Measurements from ENCODE around the gene RFLNA.
"Not testable (repeated sequence)": the region's sequence is repeated elsewhere in the genome, so short reads cannot be mapped to it uniquely, and the experiment has no call there.

Gene RFLNA

DNA sequence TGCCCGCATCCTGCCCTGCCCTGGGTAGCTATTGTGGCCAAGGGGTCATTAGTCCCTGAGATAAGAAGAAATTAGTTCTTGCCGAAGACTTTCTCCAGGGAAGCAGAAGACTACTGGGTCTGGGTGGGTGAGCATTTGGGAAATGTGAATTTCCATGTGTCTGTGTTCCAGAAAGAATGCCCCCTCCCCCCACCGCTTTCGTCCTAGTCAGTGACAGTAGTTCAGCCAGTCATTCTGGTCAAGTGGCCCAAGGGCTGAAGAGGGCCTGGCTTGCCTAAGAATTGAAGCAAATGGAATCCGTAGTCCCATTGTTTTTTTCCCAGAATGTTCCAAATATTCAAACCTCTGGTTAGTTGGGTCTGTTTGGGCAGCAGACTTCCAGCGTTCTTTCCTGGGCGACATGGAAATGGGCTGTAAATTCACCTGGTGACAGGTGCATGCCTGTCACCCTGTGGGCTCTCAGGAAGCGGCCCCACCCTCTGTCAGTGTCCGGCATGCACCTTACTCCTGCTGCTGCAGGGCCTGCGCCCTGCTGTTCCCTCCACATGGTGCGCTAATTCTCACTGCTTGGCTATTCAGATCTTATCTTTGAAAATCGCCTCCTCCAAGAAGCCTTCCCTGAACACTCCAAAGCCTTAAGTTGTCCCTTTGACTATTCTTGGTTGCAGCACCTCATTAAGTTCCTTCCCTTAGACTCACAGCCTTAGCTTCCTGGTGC is 1.4 kb upstream of the RFLNA start:
- intact Hi-C loops (cut with micrococcal nuclease) = no loop called here
- H3K9me3 Mint-ChIP-seq = no peaks in the 10 kb centered on the region
- H3K36me3 Mint-ChIP-seq (ENCODE audit: low read depth) = no peaks in the 10 kb centered on the region
- peaks cover 21% of the 10 kb centered on the region for H3K4me1 Mint-ChIP-seq (ENCODE audit: low read depth)
- no peak overlapping the region for H3K27ac Mint-ChIP-seq
- H3K27me3 Mint-ChIP-seq = peaks cover 62% of the 10 kb centered on the region
- no peak overlapping the region for H3K4me3 Mint-ChIP-seq

DNA sequence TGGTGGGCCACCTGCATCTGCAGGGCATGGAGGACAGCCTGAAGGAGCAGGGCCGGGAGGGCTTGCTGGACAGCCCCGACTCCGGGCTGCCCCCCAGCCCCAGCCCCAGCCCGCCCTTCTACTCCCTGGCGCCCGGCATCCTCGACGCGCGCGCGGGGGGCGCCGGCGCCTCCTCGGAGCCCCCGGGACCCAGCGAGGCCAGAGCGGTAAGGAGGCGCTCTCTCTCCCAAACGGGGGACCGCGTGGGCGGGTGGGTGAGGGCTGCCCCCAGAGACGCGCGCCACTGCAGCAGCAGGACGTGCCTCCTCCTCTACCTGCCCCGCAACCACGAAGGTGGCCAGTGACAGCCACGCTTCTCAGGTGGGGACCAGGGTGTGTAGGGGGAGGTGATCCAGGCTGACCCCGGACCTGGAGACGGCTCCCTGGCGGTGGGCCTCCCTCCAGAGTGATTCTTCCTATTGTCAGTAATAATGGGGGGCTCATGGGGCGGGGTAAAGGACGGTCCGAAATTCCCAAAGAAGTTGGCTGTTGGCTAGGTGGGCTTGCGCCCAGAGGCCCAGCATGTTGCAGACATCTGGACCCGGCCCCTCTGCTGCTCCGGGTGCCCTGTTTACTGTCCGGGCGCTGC is 652 bp downstream of the RFLNA start:
- peaks cover 70% of the 10 kb centered on the region for H3K27me3 Mint-ChIP-seq
- peaks cover 11% of the 10 kb centered on the region for H3K4me1 Mint-ChIP-seq (ENCODE audit: low read depth)
- no peaks in the 10 kb centered on the region for H3K9me3 Mint-ChIP-seq
- no peak overlapping the region for H3K4me3 Mint-ChIP-seq
- no peak overlapping the region for H3K27ac Mint-ChIP-seq
- no peaks in the 10 kb centered on the region for H3K36me3 Mint-ChIP-seq (ENCODE audit: low read depth)
- intact Hi-C loops (cut with micrococcal nuclease) = no loop called here

DNA sequence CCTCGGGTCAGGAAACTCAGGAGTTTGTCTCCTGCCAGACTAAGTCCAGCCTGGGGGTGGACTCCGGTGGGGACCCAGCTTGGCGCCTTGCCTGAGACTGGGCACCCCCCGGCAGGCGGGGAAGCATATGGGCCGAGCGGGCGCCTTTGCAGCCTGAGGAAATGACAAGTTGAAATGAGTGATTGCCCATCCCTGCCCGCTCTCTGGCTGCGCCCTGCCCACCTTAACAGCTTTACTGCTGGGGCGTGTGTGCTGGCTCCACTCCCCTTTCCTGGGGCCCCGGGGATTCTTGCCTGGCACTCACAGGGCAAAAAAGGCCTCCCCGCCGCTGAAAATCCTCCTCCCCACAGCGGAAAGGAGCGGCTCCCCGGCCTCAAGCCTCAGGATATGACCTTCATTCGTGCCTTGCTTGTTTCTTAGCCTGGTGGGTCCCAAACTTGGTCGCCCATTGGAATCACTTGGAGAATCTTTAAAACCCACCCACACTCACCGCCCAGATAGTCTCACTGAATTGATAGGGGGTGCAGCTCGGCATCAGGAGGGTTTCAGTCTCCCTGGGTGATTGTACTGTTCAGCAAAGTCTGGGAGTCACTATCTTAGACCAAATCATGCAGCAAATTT is 1.5 kb downstream of the RFLNA start:
- peaks cover 11% of the 10 kb centered on the region for H3K4me1 Mint-ChIP-seq (ENCODE audit: low read depth)
- H3K4me3 Mint-ChIP-seq = no peak overlapping the region
- H3K9me3 Mint-ChIP-seq = no peaks in the 10 kb centered on the region
- peaks cover 77% of the 10 kb centered on the region for H3K27me3 Mint-ChIP-seq
- intact Hi-C loops (cut with micrococcal nuclease) = no loop called here
- H3K36me3 Mint-ChIP-seq (ENCODE audit: low read depth) = no peaks in the 10 kb centered on the region
- H3K27ac Mint-ChIP-seq = no peak overlapping the region

DNA sequence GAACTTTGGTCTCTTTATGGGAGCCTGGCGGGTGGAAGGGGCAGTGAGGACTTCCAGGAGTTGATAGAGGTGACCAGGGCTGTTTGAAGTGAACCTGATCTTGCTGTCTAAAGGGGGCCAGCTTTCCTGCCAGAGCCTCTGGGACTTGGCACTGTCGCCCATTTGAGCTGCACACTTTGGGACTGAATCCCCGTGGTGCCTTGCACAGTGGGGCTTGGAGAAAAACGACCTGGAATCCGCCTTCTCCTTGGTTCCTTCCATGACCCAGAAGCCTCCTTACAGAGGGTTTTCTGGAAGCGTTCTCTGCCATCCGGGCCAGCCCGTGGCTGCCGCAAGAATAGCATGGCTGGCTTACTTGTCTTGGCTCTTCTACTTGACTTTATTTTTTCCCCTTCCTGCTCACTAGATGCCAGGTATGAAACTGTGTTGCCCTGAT is 2.0 kb downstream of the RFLNA start:
- Mint-ChIP-seq H3K4me1 (ENCODE audit: low read depth) (peaks cover 11% of the 10 kb centered on the region), H3K36me3 (ENCODE audit: low read depth) (no peaks in the 10 kb centered on the region), H3K27me3 (peaks cover 74% of the 10 kb centered on the region), H3K27ac (no peak overlapping the region), H3K9me3 (no peaks in the 10 kb centered on the region), H3K4me3 (no peak overlapping the region)
- intact Hi-C loops (cut with micrococcal nuclease) = no loop called here

DNA sequence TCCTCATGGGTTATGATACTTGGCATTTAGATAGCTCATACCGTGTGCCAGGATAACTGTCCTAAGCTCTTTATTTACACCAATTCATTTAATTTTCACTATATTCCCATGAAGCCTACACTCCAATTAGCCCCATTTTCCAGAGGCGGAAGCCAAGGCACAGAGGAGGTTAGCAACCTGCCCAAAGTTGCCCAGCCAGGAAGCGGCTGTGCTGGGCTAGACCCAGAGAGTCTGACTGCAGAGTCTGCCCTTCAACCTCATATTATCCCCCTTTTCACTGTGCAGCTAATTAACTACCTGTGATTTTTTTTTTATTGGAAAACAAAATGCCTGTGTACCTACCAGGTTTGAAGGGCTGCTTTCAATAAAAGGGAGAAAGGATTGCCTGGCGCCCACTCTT is 2.5 kb downstream of the RFLNA start:
- intact Hi-C loops (cut with micrococcal nuclease) = no loop called here
- Mint-ChIP-seq H3K4me1 (ENCODE audit: low read depth) (peaks cover 11% of the 10 kb centered on the region), H3K9me3 (no peaks in the 10 kb centered on the region), H3K27me3 (peaks cover 70% of the 10 kb centered on the region), H3K27ac (no peak overlapping the region), H3K4me3 (no peak overlapping the region), H3K36me3 (ENCODE audit: low read depth) (no peaks in the 10 kb centered on the region)

DNA sequence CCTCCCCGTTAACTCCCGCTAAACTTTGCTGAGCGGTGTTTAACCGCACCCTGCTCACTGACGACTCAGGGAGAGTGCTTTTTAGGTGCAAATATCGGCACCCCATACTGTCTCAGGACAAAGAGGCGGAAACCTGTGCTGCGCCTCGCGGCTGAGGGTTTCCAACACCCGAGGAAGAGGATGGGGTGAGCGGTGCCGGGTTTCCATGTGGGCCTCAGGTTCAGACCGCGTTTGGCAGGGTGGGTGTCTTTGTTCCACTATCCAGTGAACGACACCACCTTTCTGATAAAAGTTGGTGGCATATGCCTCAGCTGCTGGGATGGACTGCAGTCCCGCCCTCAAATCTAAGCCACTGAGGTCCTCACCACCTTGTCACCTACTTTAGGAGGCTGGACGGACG is 3.0 kb downstream of the RFLNA start:
- Mint-ChIP-seq H3K27ac (no peak overlapping the region), H3K4me1 (ENCODE audit: low read depth) (peaks cover 11% of the 10 kb centered on the region), H3K27me3 (peaks cover 67% of the 10 kb centered on the region), H3K36me3 (ENCODE audit: low read depth) (no peaks in the 10 kb centered on the region), H3K9me3 (no peaks in the 10 kb centered on the region), H3K4me3 (no peak overlapping the region)
- intact Hi-C loops (cut with micrococcal nuclease) = no loop called here

DNA sequence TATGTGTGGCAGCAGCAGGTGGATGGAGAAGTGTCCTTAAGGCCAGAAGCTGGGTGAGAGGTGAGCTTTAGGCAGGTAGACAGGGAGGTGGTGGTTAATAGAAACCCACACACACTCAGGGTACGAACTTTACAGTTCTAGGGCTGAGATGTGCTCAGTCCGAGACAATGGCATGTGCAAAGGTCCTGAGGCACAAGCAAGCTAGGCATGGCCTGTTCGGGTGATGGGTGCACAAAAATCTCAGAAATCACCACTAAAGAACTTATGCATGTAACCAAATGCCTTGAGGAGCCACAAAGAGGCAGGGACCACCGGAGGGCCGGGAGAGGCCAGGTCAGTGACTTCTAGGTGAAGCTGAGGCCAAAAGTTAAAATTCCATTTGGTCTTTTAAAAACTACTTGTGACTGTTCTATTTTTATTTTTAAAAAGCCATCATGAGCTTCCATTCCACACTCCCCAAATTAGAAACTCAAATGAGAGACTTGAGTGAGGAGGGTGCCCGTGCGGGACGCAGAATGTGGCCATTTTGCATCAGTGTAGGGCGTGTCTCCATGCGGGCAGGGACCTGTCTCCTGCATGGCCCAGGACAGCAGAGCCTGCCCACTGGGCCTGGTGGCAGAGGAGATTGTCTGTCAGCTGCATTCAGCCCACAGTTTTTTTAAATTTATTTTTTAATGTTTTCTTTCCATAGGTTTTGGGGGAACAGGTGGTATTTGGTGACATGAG is 4.0 kb downstream of the RFLNA start:
- Mint-ChIP-seq H3K9me3 (no peaks in the 10 kb centered on the region), H3K4me3 (no peak overlapping the region), H3K27me3 (peaks cover 57% of the 10 kb centered on the region), H3K36me3 (ENCODE audit: low read depth) (no peaks in the 10 kb centered on the region), H3K4me1 (ENCODE audit: low read depth) (peaks cover 11% of the 10 kb centered on the region), H3K27ac (no peak overlapping the region)
- intact Hi-C loops (cut with micrococcal nuclease) = no loop called here

DNA sequence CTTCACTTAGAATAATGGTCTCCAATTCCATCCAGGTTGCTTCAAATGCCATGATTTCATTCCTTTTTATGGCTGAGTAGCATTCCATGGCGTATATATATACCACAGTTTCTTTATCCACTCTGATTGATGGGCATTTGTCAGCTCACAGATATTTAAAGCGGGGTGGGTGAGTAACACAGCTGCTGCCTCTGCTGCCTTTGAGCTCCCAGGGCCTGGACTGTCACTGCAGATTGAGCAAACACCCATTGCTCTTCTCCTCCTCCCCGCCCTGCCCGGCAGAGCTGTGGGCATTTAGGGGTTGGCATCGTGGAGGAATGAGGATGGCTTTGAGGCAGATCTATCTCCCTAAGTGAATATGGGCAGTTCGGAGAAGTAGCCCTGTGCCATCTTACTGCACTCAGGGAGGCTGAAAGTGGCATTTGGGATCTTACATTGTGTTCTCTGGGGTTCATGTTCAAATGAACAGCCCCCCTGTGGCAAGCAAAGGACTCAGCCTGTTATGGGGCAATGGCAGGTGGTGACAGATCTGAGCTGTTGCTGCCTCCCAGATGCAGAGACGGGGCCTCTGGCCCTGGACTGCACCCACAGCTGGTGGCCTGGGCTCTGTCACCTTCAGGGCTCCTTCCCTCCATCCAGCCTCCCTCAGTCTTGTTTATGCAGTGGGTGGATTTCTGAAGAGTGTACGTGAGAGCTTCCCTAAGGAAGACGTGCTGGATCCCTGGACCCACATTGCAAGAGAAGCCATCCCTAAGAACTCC is 4.9 kb downstream of the RFLNA start:
- no peak overlapping the region for H3K4me3 Mint-ChIP-seq
- intact Hi-C loops (cut with micrococcal nuclease) = no loop called here
- H3K9me3 Mint-ChIP-seq = no peaks in the 10 kb centered on the region
- H3K36me3 Mint-ChIP-seq (ENCODE audit: low read depth) = no peaks in the 10 kb centered on the region
- peaks cover 52% of the 10 kb centered on the region for H3K27me3 Mint-ChIP-seq
- H3K4me1 Mint-ChIP-seq (ENCODE audit: low read depth) = peaks cover 11% of the 10 kb centered on the region
- H3K27ac Mint-ChIP-seq = no peak overlapping the region

DNA sequence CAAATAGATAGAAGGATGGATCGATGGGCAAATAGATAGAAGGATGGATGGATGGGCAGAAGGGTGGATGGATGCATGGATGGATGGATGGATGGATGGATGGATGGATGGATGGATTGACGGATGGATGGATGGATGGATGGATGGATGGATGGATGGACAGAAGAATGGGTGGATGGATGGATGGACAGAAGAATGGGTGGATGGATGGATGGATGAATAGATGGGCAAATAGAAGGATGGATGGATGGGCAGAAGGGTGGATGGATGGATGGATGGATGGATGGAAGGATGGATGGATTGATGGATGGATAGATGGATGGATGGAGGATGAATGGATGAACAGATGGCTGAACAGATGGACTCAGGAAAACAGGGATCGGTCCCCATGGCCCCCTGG is 5.8 kb downstream of the RFLNA start:
- H3K27ac Mint-ChIP-seq; H3K9me3 Mint-ChIP-seq; H3K4me3 Mint-ChIP-seq; H3K36me3 Mint-ChIP-seq (ENCODE audit: low read depth); H3K4me1 Mint-ChIP-seq (ENCODE audit: low read depth); intact Hi-C loops (cut with micrococcal nuclease): not testable (repeated sequence)
- peaks cover 50% of the 10 kb centered on the region for H3K27me3 Mint-ChIP-seq

DNA sequence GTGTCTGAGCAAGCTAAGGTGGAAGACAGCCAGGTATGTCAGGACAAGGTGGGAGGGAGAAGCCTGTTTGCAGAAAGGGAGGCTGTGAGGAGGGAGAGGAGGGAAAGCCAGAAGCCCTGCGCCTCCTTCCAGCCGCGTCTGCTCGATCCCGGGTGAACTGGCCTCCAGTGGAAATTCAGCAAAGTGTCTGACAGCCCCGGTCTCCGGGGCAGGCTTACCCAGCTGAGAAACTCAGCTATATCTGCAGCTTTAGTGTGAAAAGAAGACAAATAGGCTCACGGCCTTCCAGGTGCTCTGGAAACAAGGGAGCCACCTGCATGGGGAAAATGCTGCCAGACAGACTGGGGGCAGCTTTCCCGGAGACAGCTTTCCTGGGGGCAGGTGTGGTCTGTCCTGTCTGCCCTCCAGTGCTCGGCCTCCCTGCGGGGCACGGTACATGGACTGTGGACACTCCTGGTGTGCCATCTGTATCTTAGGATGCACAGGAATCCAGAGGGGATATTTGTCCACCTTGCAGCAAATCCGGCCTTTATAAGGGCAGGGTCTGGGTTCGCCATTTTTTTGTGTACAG is 6.3 kb downstream of the RFLNA start:
- Mint-ChIP-seq H3K27me3 (peaks cover 46% of the 10 kb centered on the region), H3K9me3 (no peaks in the 10 kb centered on the region), H3K27ac (no peak overlapping the region), H3K4me1 (ENCODE audit: low read depth) (peaks cover 5% of the 10 kb centered on the region), H3K4me3 (no peak overlapping the region), H3K36me3 (ENCODE audit: low read depth) (no peaks in the 10 kb centered on the region)
- intact Hi-C loops (cut with micrococcal nuclease) = no loop called here

DNA sequence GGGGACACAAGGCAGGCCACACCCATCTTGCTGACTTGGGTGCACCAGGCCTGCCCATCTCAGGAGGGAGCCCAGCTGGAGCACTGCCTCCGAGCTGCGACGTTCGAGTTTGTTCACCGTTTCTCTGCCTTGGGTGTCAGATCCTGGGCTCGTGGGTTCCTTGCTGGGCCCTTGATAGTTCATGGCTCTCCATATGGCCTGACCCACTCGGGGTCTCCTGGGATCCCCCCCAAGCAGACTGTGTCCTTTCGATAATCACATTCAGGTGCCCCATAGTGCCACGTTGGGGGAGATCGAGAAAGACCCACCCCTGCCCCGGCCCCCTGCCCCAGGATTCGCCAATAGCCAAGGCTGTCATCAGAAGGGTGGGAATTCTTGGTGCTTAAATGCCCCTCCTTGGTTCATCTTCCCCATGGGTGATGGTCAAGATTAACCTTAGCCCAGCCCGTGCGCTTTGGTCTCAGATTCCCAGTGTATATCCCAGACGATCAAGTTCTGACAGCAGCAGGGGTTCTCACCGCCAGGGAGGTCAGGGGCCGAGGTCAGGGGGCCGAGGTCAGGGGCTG is 7.4 kb downstream of the RFLNA start:
- Mint-ChIP-seq H3K27me3 (peaks cover 34% of the 10 kb centered on the region), H3K36me3 (ENCODE audit: low read depth) (no peaks in the 10 kb centered on the region), H3K4me3 (no peak overlapping the region), H3K27ac (no peak overlapping the region), H3K4me1 (ENCODE audit: low read depth) (no peaks in the 10 kb centered on the region), H3K9me3 (no peaks in the 10 kb centered on the region)
- intact Hi-C loops (cut with micrococcal nuclease) = no loop called here

DNA sequence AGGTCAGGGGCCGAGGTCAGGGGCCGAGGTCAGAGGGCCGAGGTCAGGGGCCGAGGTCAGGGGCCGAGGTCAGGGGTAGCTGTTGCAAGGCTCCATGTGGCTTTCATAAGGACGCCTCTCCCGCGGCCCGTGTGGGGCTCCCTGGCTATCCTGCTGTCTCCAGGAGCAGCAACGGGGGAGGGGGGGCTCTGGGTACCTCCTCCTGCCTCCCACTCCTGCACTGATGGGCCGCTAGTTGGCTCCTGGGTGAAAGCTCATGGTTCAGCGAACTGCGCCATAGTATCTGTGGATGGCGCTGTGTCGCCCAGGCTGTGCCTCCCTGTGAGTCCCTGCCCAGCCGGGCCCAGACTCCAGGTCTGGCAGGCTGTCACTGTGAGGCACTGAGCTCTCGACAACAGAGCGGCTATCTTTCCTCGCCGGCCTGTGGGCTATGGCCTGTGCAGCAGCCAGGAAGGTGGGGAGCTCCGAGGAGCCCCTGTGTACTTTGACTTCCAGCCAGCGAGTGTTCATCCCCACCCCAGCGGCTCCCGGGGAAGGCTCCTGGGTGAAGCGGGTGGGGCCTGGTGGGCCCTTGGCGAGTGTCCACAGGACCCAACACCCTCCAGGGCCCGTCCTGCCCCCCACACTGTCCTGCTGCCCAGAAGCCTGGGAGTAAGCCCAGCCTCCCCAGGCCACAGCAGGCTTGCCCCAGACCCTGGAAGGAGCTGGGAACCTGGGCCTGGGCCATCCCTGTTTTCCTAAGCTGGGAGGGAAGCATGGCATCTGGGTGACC is 8.1 kb downstream of the RFLNA start:
- peaks cover 28% of the 10 kb centered on the region for H3K27me3 Mint-ChIP-seq
- H3K27ac Mint-ChIP-seq = no peak overlapping the region
- no peaks in the 10 kb centered on the region for H3K4me1 Mint-ChIP-seq (ENCODE audit: low read depth)
- intact Hi-C loops (cut with micrococcal nuclease) = no loop called here
- no peaks in the 10 kb centered on the region for H3K36me3 Mint-ChIP-seq (ENCODE audit: low read depth)
- H3K9me3 Mint-ChIP-seq = no peaks in the 10 kb centered on the region
- no peak overlapping the region for H3K4me3 Mint-ChIP-seq
